Lower lobe of right lung (tissue), 2 donors: ENCODE data around the gene RHEX. TPM values are rescaled to one million over a fixed set of nuclear protein-coding genes. Genes with fewer than 3 reads are reported as not detected.
"Not testable (repeated sequence)": the region's sequence is repeated elsewhere in the genome, so short reads cannot be mapped to it uniquely, and the experiment has no call there.

Experiments used
- ATAC-seq, 2 donors: fragments of 200-7000 bp; cut with Tn5 transposase; one replicate each; pipeline ENCODE4 v1.9.1; 2020 to 2022; ENCODE audit warnings: mild to moderate bottlenecking in 2 of 2, moderate library complexity in 2 of 2
- DNase-seq: peaks from one replicate; pipeline ENCODE4 v3.0.0-alpha.2; 2020
- H3K27ac ChIP-seq: fragments of 200-600 bp; one replicate; pipeline ENCODE4 v1.8.0; 2022
- H3K27me3 ChIP-seq: fragments of 200-600 bp; one replicate; pipeline ENCODE4 v1.8.0; 2022; ENCODE audit warnings: low read depth
- H3K36me3 ChIP-seq: fragments of 200-600 bp; one replicate; pipeline ENCODE4 v1.8.0; 2022; ENCODE audit warnings: mild to moderate bottlenecking
- H3K4me1 ChIP-seq: fragments of 200-600 bp; one replicate; pipeline ENCODE4 v1.8.0; 2022
- H3K4me3 ChIP-seq: fragments of 200-600 bp; one replicate; pipeline ENCODE4 v1.8.0; 2022; ENCODE audit warnings: mild to moderate bottlenecking
- H3K9me3 ChIP-seq: fragments of 200-600 bp; one replicate; pipeline ENCODE4 v1.8.0; 2022
- CTCF ChIP-seq: fragments of 200-600 bp; IDR thresholded peaks from one replicate; pipeline ENCODE4 v1.8.0; 2022; ENCODE audit warnings: antibody characterized with exemption, mild to moderate bottlenecking
- intact Hi-C: fragments of 100-400 bp; cut with DNase I; formaldehyde crosslinking; loops from one replicate; pipeline ENCODE4 v1.11.0; 2022
- total RNA-seq: library from RNA; stranded (reverse); fragmentation: NEBNext Ultra II Directional; extraction: Animal tissue kit (Norgen Biotek cat#: 25700); gene quantifications from one replicate; pipeline ENCODE4 v1.2.1, GENCODE V29; 2021
- donor health status: DM: no; HTN: yes; CAD: no; lungs with severe emphysema.

RHEX gene
- total RNA-seq, 1 donor from 2014 or later = 13.5 TPM

GRCh38 chr1:206058927-206059292 lies 5.9 kb downstream of the RHEX start:
- intact Hi-C loops = no loop called here
- Histone ChIP-seq H3K4me1 (no peaks in the 10 kb centered on the region), H3K27ac (no peak overlapping the region), H3K27me3 (no peaks in the 10 kb centered on the region), H3K36me3 (no peaks in the 10 kb centered on the region), H3K9me3 (no peaks in the 10 kb centered on the region), H3K4me3 (no peak overlapping the region)
- DNase-seq (no peak), ATAC-seq (no peak)
- TF ChIP-seq CTCF = no peak

- Histone ChIP-seq H3K27me3 (no peaks in the 10 kb centered on the region), H3K4me1 (no peaks in the 10 kb centered on the region), H3K36me3 (no peaks in the 10 kb centered on the region), H3K4me3 (no peak overlapping the region), H3K9me3 (no peaks in the 10 kb centered on the region), H3K27ac (no peak overlapping the region)
- no peak for ATAC-seq
- no peak for DNase-seq
- intact Hi-C loops = no loop called here
- TF ChIP-seq CTCF = no peak
Measured at GRCh38 chr1:206059355-206059915, 6.5 kb downstream of the RHEX start.

GRCh38 chr1:206060844-206061243 lies 7.9 kb downstream of the RHEX start:
- intact Hi-C loops = no loop called here
- no peaks in the 10 kb centered on the region for H3K27me3 ChIP-seq
- DNase-seq (no peak), ATAC-seq (no peak)
- H3K4me1 ChIP-seq = no peaks in the 10 kb centered on the region
- H3K27ac ChIP-seq = no peak overlapping the region
- no peak for TF ChIP-seq CTCF
- no peak overlapping the region for H3K4me3 ChIP-seq
- no peaks in the 10 kb centered on the region for H3K9me3 ChIP-seq
- H3K36me3 ChIP-seq = no peaks in the 10 kb centered on the region

GRCh38 chr1:206062464-206062863 lies 9.5 kb downstream of the RHEX start:
- ATAC-seq = no peak
- TF ChIP-seq CTCF = no peak

GRCh38 chr1:206064001-206064400 lies 11.0 kb downstream of the RHEX start:
- H3K4me1 ChIP-seq = peaks cover 23% of the 10 kb centered on the region
- H3K4me3 ChIP-seq, H3K27ac ChIP-seq, DNase-seq, H3K9me3 ChIP-seq, H3K36me3 ChIP-seq, intact Hi-C loops, ATAC-seq, H3K27me3 ChIP-seq: not testable (repeated sequence)

More at GRCh38 chr1:206062464-206062863, 9.5 kb downstream of the RHEX start:
- no peaks in the 10 kb centered on the region for H3K36me3 ChIP-seq
- H3K4me3 ChIP-seq = no peak overlapping the region
- H3K9me3 ChIP-seq = no peaks in the 10 kb centered on the region
- H3K4me1 ChIP-seq = peaks cover 11% of the 10 kb centered on the region
- intact Hi-C loops = no loop called here
- no peak for DNase-seq
- H3K27me3 ChIP-seq = no peaks in the 10 kb centered on the region
- no peak overlapping the region for H3K27ac ChIP-seq

- H3K9me3 ChIP-seq, H3K36me3 ChIP-seq, intact Hi-C loops, H3K27ac ChIP-seq, DNase-seq, ATAC-seq, H3K27me3 ChIP-seq, H3K4me3 ChIP-seq: not testable (repeated sequence)
- peaks cover 23% of the 10 kb centered on the region for H3K4me1 ChIP-seq
Measured at GRCh38 chr1:206064501-206064900, 11.5 kb downstream of the RHEX start.
